H1 (cell line): ENCODE data around the gene OSTF1. TPM values are rescaled to one million over a fixed set of nuclear protein-coding genes. Genes with fewer than 3 reads are reported as not detected.

ENCODE experiments used
- CTCF ChIA-PET: fragments of 300-600 bp; sonication (Branson Sonifier 250); formaldehyde crosslinking; loops from one replicate; lab custom pipeline; 2021; ENCODE audit not compliant: partially characterized antibody; lab: Charles Lee
- POLR2A ChIA-PET: fragments of 300-600 bp; sonication (Branson Sonifier 250); formaldehyde crosslinking; loops from one replicate; lab custom pipeline; 2021; ENCODE audit warnings: inconsistent platforms; ENCODE audit not compliant: partially characterized antibody; lab: Charles Lee
- DNase-seq, 2 experiments: peaks; one replicate each; pipeline versions ENCODE4 v3.0.0 to v3.0.0-alpha.2; 2010 to 2022; ENCODE audit warnings: low spot score in 2 of 2, low read depth in 1 of 2, mixed read lengths in 1 of 2
- FAIRE-seq: peaks from 2 replicates; lab custom pipeline; 2011; peaks lifted over from hg19 to GRCh38; lab: Jason Lieb, UNC
- H2AFZ ChIP-seq: 2 replicates; pipeline ENCODE4 v1.8.1; 2012; ENCODE audit warnings: low read length, inconsistent platforms
- H2AK5ac ChIP-seq: 2 replicates; pipeline ENCODE4 v1.6.1; 2013; ENCODE audit warnings: low read depth, low read length
- H2BK120ac ChIP-seq: replicated peaks from 2 replicates; pipeline ENCODE3; 2013; ENCODE audit warnings: low read depth, low read length, inconsistent platforms
- H2BK12ac ChIP-seq: 2 replicates; pipeline ENCODE4 v1.6.1; 2013; ENCODE audit warnings: low read depth, low read length
- H2BK15ac ChIP-seq: 2 replicates; pipeline ENCODE4 v1.6.1; 2013; ENCODE audit warnings: low read length
- H2BK20ac ChIP-seq: 2 replicates; pipeline ENCODE4 v1.6.1; 2013; ENCODE audit warnings: low read length
- H2BK5ac ChIP-seq: 2 replicates; pipeline ENCODE4 v1.6.1; 2013; ENCODE audit warnings: low read depth, low read length
- H3K14ac ChIP-seq: 2 replicates; pipeline ENCODE4 v1.6.1; 2013; ENCODE audit warnings: inconsistent platforms; ENCODE audit not compliant: insufficient read length
- H3K18ac ChIP-seq: 2 replicates; pipeline ENCODE4 v1.6.1; 2013; ENCODE audit warnings: low read length; ENCODE audit errors: extremely low read depth
- H3K23ac ChIP-seq: 2 replicates; pipeline ENCODE4 v1.6.1; 2013; ENCODE audit warnings: inconsistent platforms; ENCODE audit not compliant: insufficient read length
- H3K23me2 ChIP-seq: 2 replicates; pipeline ENCODE4 v1.6.1; 2013; ENCODE audit warnings: low read depth, low read length
- H3K27ac ChIP-seq: 2 replicates; pipeline ENCODE4 v1.6.1; 2011; ENCODE audit warnings: low read depth, low read length, inconsistent platforms
- H3K27me3 ChIP-seq, 4 experiments: replicated peaks in 1 of 4; 1 replicate in 1 of 4; 2 replicates in 3 of 4; pipeline versions ENCODE4 v1.6.1 to v1.8.1; 2011 to 2013; ENCODE audit warnings: low read length in 3 of 4, mild to moderate bottlenecking in 3 of 4, inconsistent platforms in 2 of 4, mixed read lengths in 2 of 4, moderate library complexity in 1 of 4; ENCODE audit not compliant: control insufficient read depth in 3 of 4, insufficient read depth in 3 of 4; ENCODE audit errors: extremely low read depth in 1 of 4
- H3K36me3 ChIP-seq, 4 experiments: 2 replicates each; pipeline versions ENCODE4 v1.6.1 to v1.8.1; 2011 to 2013; ENCODE audit warnings: mild to moderate bottlenecking in 4 of 4, low read length in 3 of 4, moderate library complexity in 2 of 4, control low read depth in 1 of 4, inconsistent platforms in 1 of 4; ENCODE audit not compliant: insufficient read depth in 4 of 4, control insufficient read depth in 2 of 4
- H3K4ac ChIP-seq: replicated peaks from 2 replicates; pipeline ENCODE3; 2013; ENCODE audit warnings: low read length, low read depth, mixed read lengths, inconsistent platforms; ENCODE audit not compliant: insufficient read length
- H3K4me1 ChIP-seq, 4 experiments: replicated peaks in 1 of 4; 1 replicate in 1 of 4; 2 replicates in 3 of 4; pipeline versions ENCODE4 v1.6.1 to v1.8.1; 2011 to 2013; ENCODE audit warnings: low read length in 3 of 4, inconsistent platforms in 2 of 4, mixed read lengths in 1 of 4; ENCODE audit not compliant: insufficient read depth in 4 of 4, control insufficient read depth in 3 of 4
- H3K4me2 ChIP-seq, 2 experiments: 2 replicates each; pipeline versions ENCODE4 v1.6.1 to v1.8.1; 2011 to 2013; ENCODE audit warnings: low read depth in 2 of 2, low read length in 2 of 2, control low read depth in 1 of 2, inconsistent platforms in 1 of 2, mild to moderate bottlenecking in 1 of 2; ENCODE audit not compliant: insufficient read depth in 1 of 2
- H3K4me3 ChIP-seq, 4 experiments: fragments of 200-600, 300-600 bp in 1 of 4; sonication (generic), shearing (Covaris generic), sonication (Bioruptor Twin) in 1 of 4; 2 replicates each; pipeline versions ENCODE4 v1.5.1 to v1.8.1; 2011 to 2016; ENCODE audit warnings: low read length in 4 of 4, low read depth in 3 of 4, control low read depth in 2 of 4, inconsistent platforms in 2 of 4, mild to moderate bottlenecking in 2 of 4, mixed read lengths in 1 of 4, moderate library complexity in 1 of 4; ENCODE audit not compliant: insufficient read depth in 2 of 4; ENCODE audit errors: extremely low read depth in 1 of 4
- H3K56ac ChIP-seq: replicated peaks from 2 replicates; pipeline ENCODE3; 2013; ENCODE audit warnings: low read depth, mild to moderate bottlenecking, mixed read lengths, low read length, inconsistent platforms; ENCODE audit not compliant: insufficient read length
- H3K79me1 ChIP-seq: 2 replicates; pipeline ENCODE4 v1.6.1; 2013; ENCODE audit warnings: low read depth, low read length, control low read depth
- H3K79me2 ChIP-seq, 2 experiments: 2 replicates each; pipeline versions ENCODE4 v1.6.1 to v1.8.1; 2012 to 2013; ENCODE audit warnings: low read length in 2 of 2, mild to moderate bottlenecking in 2 of 2, inconsistent platforms in 1 of 2; ENCODE audit not compliant: insufficient read depth in 2 of 2, control insufficient read depth in 1 of 2
- H3K9ac ChIP-seq, 4 experiments: replicated peaks in 1 of 4; 1 replicate in 1 of 4; 2 replicates in 3 of 4; pipeline versions ENCODE4 v1.6.1 to v1.8.1; 2011 to 2013; ENCODE audit warnings: low read depth in 3 of 4, low read length in 3 of 4, control low read depth in 2 of 4, mild to moderate bottlenecking in 2 of 4, moderate library complexity in 2 of 4, inconsistent platforms in 1 of 4; ENCODE audit errors: extremely low read depth in 1 of 4
- H3K9me3 ChIP-seq, 2 experiments: 2 replicates each; pipeline versions ENCODE4 v1.6.1 to v1.8.1; 2012 to 2013; ENCODE audit warnings: mild to moderate bottlenecking in 2 of 2, moderate library complexity in 2 of 2, control low read depth in 1 of 2, inconsistent platforms in 1 of 2, low read depth in 1 of 2, low read length in 1 of 2, mixed read lengths in 1 of 2; ENCODE audit not compliant: insufficient read depth in 2 of 2
- H4K20me1 ChIP-seq, 2 experiments: replicated peaks in 1 of 2; 2 replicates each; pipeline versions ENCODE3 to v1.8.1; 2011 to 2013; ENCODE audit warnings: inconsistent platforms in 2 of 2, low read length in 2 of 2, mild to moderate bottlenecking in 1 of 2; ENCODE audit not compliant: insufficient read depth in 2 of 2, control insufficient read depth in 1 of 2
- H4K5ac ChIP-seq: 2 replicates; pipeline ENCODE4 v1.6.1; 2013; ENCODE audit warnings: low read length, low read depth, mixed read lengths, inconsistent platforms; ENCODE audit not compliant: insufficient read length
- H4K8ac ChIP-seq: 2 replicates; pipeline ENCODE4 v1.8.0; 2013; ENCODE audit warnings: mild to moderate bottlenecking, moderate library complexity, low read length, inconsistent platforms; ENCODE audit not compliant: insufficient read depth; ENCODE audit errors: extremely low read depth
- H4K91ac ChIP-seq: replicated peaks from 2 replicates; pipeline ENCODE3; 2013; ENCODE audit warnings: low read length, mixed read lengths, inconsistent platforms; ENCODE audit not compliant: insufficient read length
- CEBPB ChIP-seq: IDR thresholded peaks from 2 replicates; pipeline ENCODE4 v1.6.1; 2012; ENCODE audit warnings: low read depth, low read length
- CREB1 ChIP-seq: IDR thresholded peaks from 2 replicates; pipeline ENCODE4 v1.6.1; 2012; ENCODE audit warnings: inconsistent platforms
- EZH2 ChIP-seq: fragments of 200-600 bp; sonication (generic); IDR thresholded peaks from 2 replicates; pipeline ENCODE4 v1.7.1; 2012; ENCODE audit warnings: low read depth, mild to moderate bottlenecking, moderate library complexity, low read length, inconsistent platforms; ENCODE audit not compliant: severe bottlenecking
- MAFK ChIP-seq: IDR thresholded peaks from 2 replicates; pipeline ENCODE4 v1.6.1; 2012; ENCODE audit warnings: low read depth, mild to moderate bottlenecking, improper control_type of control experiment, low read length
- NRF1 ChIP-seq: IDR thresholded peaks from 2 replicates; pipeline ENCODE4 v1.6.1; 2011; ENCODE audit warnings: mild to moderate bottlenecking, low read depth, low read length, improper control_type of control experiment
- POLR2A ChIP-seq, 2 experiments: IDR thresholded peaks; 1 replicate in 1 of 2; 2 replicates in 1 of 2; pipeline ENCODE4 v1.6.1; 2011; ENCODE audit warnings: low read depth in 2 of 2, low read length in 2 of 2, mild to moderate bottlenecking in 2 of 2; ENCODE audit errors: control extremely low read depth in 1 of 2
- RXRA ChIP-seq: IDR thresholded peaks from 2 replicates; pipeline ENCODE4 v1.6.1; 2011; ENCODE audit warnings: low read depth, mild to moderate bottlenecking, low read length, moderate library complexity; ENCODE audit not compliant: insufficient read depth
- TCF12 ChIP-seq: IDR thresholded peaks from 2 replicates; pipeline ENCODE4 v1.6.1; 2011; ENCODE audit warnings: low read depth, mild to moderate bottlenecking, low read length
- WGBS, 2 experiments: shearing (Covaris generic) in 1 of 2; methylation state at CpG; one replicate each; pipeline versions ENCODE4 v1.1.6 to v1.1.7; 2013 to 2015; ENCODE audit warnings: low lambda C conversion rate in 2 of 2, mixed read lengths in 2 of 2, inconsistent platforms in 1 of 2, low coverage in 1 of 2, missing lambda C conversion rate in 1 of 2; ENCODE audit not compliant: insufficient replicate concordance in 2 of 2, insufficient coverage in 1 of 2, insufficient read length in 1 of 2; ENCODE audit errors: extremely low coverage in 1 of 2, missing lambda C conversion rate in 1 of 2; 5-methylcytosine and 5-hydroxymethylcytosine counted together
- polyA plus RNA-seq, 7 experiments: library from polyadenylated mRNA; depleted of rRNA in 3 of 7; stranded (reverse) in 5 of 7; unstranded in 2 of 7; fragments of >200 nt in 5 of 7; fragments of 200-250 nt in 2 of 7; gene quantifications; 1 replicate in 5 of 7; 2 replicates in 1 of 7; 4 replicates in 1 of 7; pipeline versions ENCODE4 v1.2.1 to v1.2.3, GENCODE V29; 2011 to 2013; ENCODE audit warnings: missing spikeins in 2 of 7, mixed read lengths in 2 of 7
- total RNA-seq: library from RNA; stranded (reverse); fragmentation: NEBNext Ultra II Directional; extraction: Animal tissue kit (Norgen Biotek cat#: 25700); gene quantifications from 2 replicates; pipeline ENCODE4 v1.2.1, GENCODE V29; 2021

Gene OSTF1
- total and polyA plus RNA-seq, 2 of the 8 experiments (the other 6 are each of a cell fraction or from before 2014, with no cell fraction given) = 5.0 to 18.9 TPM

GRCh38 chr9:75147638-75148037 is 59.3 kb downstream of the OSTF1 start:
- H3K9ac ChIP-seq = no peak overlapping the region
- no peak for DNase-seq
- POLR2A ChIA-PET = interaction anchor here (0.6 kb wide), 1 partner anchor 862 kb away, joined by 3 read pairs; no protein-coding TSS in a partner anchor
- H3K79me2 ChIP-seq = no peaks in the 10 kb centered on the region
- no peaks in the 10 kb centered on the region for H3K36me3 ChIP-seq
- FAIRE-seq = no peak
- H3K4me2 ChIP-seq = no peak overlapping the region
- H4K5ac ChIP-seq = no peak overlapping the region
- H3K4ac ChIP-seq = no peak overlapping the region
- H3K79me1 ChIP-seq = no peaks in the 10 kb centered on the region
- H3K9me3 ChIP-seq = 0 out of 4 replicates have a peak, but pooled peaks cover 0 to 3% of the 10 kb centered on the region in 2 experiments
- H4K91ac ChIP-seq = no peak overlapping the region
- no peak overlapping the region for H2BK12ac ChIP-seq
- H2BK15ac ChIP-seq = no peak overlapping the region
- H3K14ac ChIP-seq = no peak overlapping the region
- no peak overlapping the region for H2BK20ac ChIP-seq
- H3K4me3 ChIP-seq = no peak overlapping the region
- 82% methylated on average over 4 of the region's 4 CpGs; no CpG with 5 or more reads in 1 of the 2 experiments for WGBS, 2 experiments
- H3K23ac ChIP-seq = no peak overlapping the region
- no peak overlapping the region for H4K8ac ChIP-seq
- no peak overlapping the region for H3K18ac ChIP-seq
- H2AK5ac ChIP-seq = no peak overlapping the region
- H3K56ac ChIP-seq = no peak overlapping the region
- 0 out of 7 replicates have a peak, but pooled peaks cover 0 to 2% (median 0%) of the 10 kb centered on the region in 4 experiments for H3K4me1 ChIP-seq
- no peak overlapping the region for H2BK5ac ChIP-seq
- H3K27me3 ChIP-seq = no peaks in the 10 kb centered on the region
- no peaks in the 10 kb centered on the region for H3K23me2 ChIP-seq
- no peak overlapping the region for H2BK120ac ChIP-seq
- H2AFZ ChIP-seq = no peak overlapping the region
- TF ChIP-seq EZH2 (no peak), CREB1 (no peak), NRF1 (no peak), RXRA (no peak), TCF12 (no peak), MAFK (no peak), CEBPB (no peak), POLR2A (IDR thresholded peaks at IDR 0.05; ENCODE audit: control extremely low read depth in 1 of 2, low read depth in 2 of 2, low read length in 2 of 2) (no peak)
- TF ChIP-seq, all 59 proteins: peak for 0
- CTCF ChIA-PET = interaction anchor here (1.2 kb wide), 1 partner anchor 407 kb away, joined by 3 read pairs; no protein-coding TSS in a partner anchor
- H3K27ac ChIP-seq = no peak overlapping the region
- H4K20me1 ChIP-seq = peaks cover 0 to 2% of the 10 kb centered on the region in 2 experiments
